GM23248 (cell line): Measurements from ENCODE around the gene TTC39B. TPM values are rescaled to one million over a fixed set of nuclear protein-coding genes. Genes with fewer than 3 reads are reported as not detected.

Experiments
- DNase-seq: peaks from one replicate; pipeline ENCODE4 v3.0.0-alpha.2; 2015
- H2AFZ ChIP-seq: fragments of 200-600 bp; sonication (generic); 2 replicates; pipeline ENCODE4 v1.6.1; 2016; ENCODE audit warnings: antibody characterized with exemption
- H3F3A ChIP-seq: fragments of 200-600 bp; sonication (generic); 2 replicates; pipeline ENCODE4 v1.6.1; 2016; ENCODE audit warnings: mild to moderate bottlenecking, antibody characterized with exemption, mixed run types; ENCODE audit not compliant: insufficient read depth
- H3K27ac ChIP-seq: fragments of 200-600 bp; sonication (generic); 2 replicates; pipeline ENCODE4 v1.5.1; 2016; ENCODE audit warnings: mild to moderate bottlenecking
- H3K27me3 ChIP-seq: fragments of 200-600 bp; sonication (generic); replicated peaks from 2 replicates; pipeline ENCODE4 v1.6.1; 2016; ENCODE audit warnings: mild to moderate bottlenecking; ENCODE audit not compliant: insufficient read depth
- H3K36me3 ChIP-seq: fragments of 200-600 bp; sonication (generic); 2 replicates; pipeline ENCODE4 v1.6.1; 2016; ENCODE audit warnings: low read depth, mild to moderate bottlenecking
- H3K4me1 ChIP-seq: fragments of 200-600 bp; sonication (generic); 2 replicates; pipeline ENCODE4 v1.6.1; 2016; ENCODE audit warnings: mild to moderate bottlenecking; ENCODE audit not compliant: insufficient read depth
- H3K4me2 ChIP-seq: fragments of 200-600 bp; sonication (generic); one replicate; pipeline ENCODE4 v1.6.1; 2016; ENCODE audit warnings: mild to moderate bottlenecking; ENCODE audit not compliant: unreplicated experiment
- H3K4me3 ChIP-seq: fragments of 200-600 bp; sonication (generic); 2 replicates; pipeline ENCODE4 v1.5.1; 2016; ENCODE audit warnings: mild to moderate bottlenecking
- H3K79me2 ChIP-seq: fragments of 200-600 bp; sonication (generic); 2 replicates; pipeline ENCODE4 v1.6.1; 2016; ENCODE audit warnings: mild to moderate bottlenecking; ENCODE audit not compliant: insufficient read depth
- H3K9ac ChIP-seq: fragments of 200-600 bp; sonication (generic); 2 replicates; pipeline ENCODE4 v1.6.1; 2016; ENCODE audit warnings: mild to moderate bottlenecking
- H3K9me2 ChIP-seq: fragments of 200-600 bp; sonication (generic); 2 replicates; pipeline ENCODE4 v1.6.1; 2016; ENCODE audit warnings: mixed run types, mild to moderate bottlenecking, moderate library complexity; ENCODE audit not compliant: insufficient read depth
- H3K9me3 ChIP-seq: fragments of 200-600 bp; sonication (generic); one replicate; pipeline ENCODE4 v1.6.1; 2017; ENCODE audit warnings: low read depth
- H4K20me1 ChIP-seq: fragments of 200-600 bp; sonication (generic); 2 replicates; pipeline ENCODE4 v1.6.0; 2016; ENCODE audit not compliant: insufficient read depth
- EZH2 ChIP-seq: fragments of 200-600 bp; sonication (generic); IDR thresholded peaks from 2 replicates; pipeline ENCODE4 v1.6.1; 2018; ENCODE audit warnings: antibody characterized with exemption, mild to moderate bottlenecking; ENCODE audit not compliant: insufficient read depth, poor library complexity, severe bottlenecking
- EZH2phosphoT487 ChIP-seq: fragments of 200-600 bp; sonication (generic); IDR thresholded peaks from 2 replicates; pipeline ENCODE4 v1.6.1; 2018; ENCODE audit warnings: antibody characterized with exemption, moderate library complexity, mild to moderate bottlenecking, low read depth; ENCODE audit not compliant: insufficient read depth
- WGBS, 2 experiments: methylation state at CpG; one replicate each; pipeline ENCODE4 v1.1.6; 2015 to 2017; ENCODE audit warnings: low lambda C conversion rate in 2 of 2, low coverage in 1 of 2; ENCODE audit errors: missing lambda C conversion rate in 2 of 2; 5-methylcytosine and 5-hydroxymethylcytosine counted together
- in situ Hi-C: fragments of 300-500 bp; cut with MboI; formaldehyde crosslinking; loops from 2 replicates; pipeline ENCODE4 v1.15.0; 2020
- polyA plus RNA-seq: library from polyadenylated mRNA; unstranded; fragments of >200 nt; fragmentation: Nextera tagmentation; extraction: Ambion mirVana; gene quantifications from 2 replicates; pipeline ENCODE4 v1.2.1, GENCODE V29; 2016
- total RNA-seq: library from RNA; depleted of rRNA; stranded (reverse); fragments of >200 nt; shearing (Covaris generic); gene quantifications from 2 replicates; pipeline ENCODE4 v1.2.3, GENCODE V29; 2014

Gene TTC39B
- total and polyA plus RNA-seq, 2 experiments from 2014 or later, result 6.3 to 10.9 TPM

DNA sequence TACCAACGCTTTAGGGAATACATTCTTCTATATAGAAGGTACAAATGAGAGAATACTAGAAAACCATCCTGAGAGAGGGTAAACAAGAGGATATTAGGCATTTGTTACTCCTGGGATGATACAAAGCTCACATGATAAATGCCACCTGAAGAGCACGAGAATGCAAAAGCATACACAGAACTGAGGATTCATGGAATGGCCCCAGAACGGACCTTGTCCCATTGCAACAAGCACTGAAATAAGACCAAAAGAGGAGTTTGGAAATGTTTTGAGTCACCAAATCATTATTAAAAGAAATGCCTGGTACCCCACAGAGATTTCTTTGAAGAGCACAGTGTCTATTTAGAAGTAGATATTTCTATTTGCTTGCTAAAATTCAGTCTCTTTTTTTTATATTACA is 173.5 kb downstream of the TTC39B start:
- Histone ChIP-seq H3K27ac (no peak overlapping the region), H3K4me3 (no peak overlapping the region), H3K36me3 (no peaks in the 10 kb centered on the region), H2AFZ (no peak overlapping the region), H3K4me1 (no peaks in the 10 kb centered on the region), H3K9me3 (no peaks in the 10 kb centered on the region), H3K79me2 (no peaks in the 10 kb centered on the region), H4K20me1 (no peaks in the 10 kb centered on the region), H3K9me2 (no peaks in the 10 kb centered on the region), H3K4me2 (no peak overlapping the region), H3K9ac (no peak overlapping the region), H3K27me3 (no peaks in the 10 kb centered on the region), H3F3A (no peaks in the 10 kb centered on the region)
- no peak for DNase-seq
- in situ Hi-C loops, result loop anchor here (25.0 kb wide), 1 partner anchor 521 kb away; no protein-coding TSS in a partner anchor
- 75 to 76% methylated on average over 3 of the region's 3 CpGs for WGBS, 2 experiments
- no peak for TF ChIP-seq EZH2
- TF ChIP-seq EZH2phosphoT487, result no peak

DNA sequence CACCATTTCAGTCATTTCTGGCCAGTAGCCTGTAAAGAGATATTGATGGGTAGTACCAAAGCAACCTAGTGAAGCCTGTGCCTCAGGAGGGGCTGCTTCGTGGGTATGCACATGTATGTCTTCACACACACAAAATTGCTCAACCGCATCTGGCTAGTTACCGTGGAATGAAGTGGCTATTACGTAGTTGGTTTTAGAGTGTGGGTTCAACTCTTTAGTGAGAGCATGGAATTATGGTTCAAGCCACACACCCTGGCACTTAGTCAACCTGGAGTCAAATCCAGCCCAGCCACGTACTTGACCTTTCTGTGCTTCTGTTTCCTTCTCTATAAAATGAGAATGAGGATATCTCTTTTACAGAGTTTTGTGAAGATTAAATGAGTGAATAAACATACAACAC is 174.9 kb downstream of the TTC39B start:
- H3K4me2 ChIP-seq, result no peak overlapping the region
- no peak overlapping the region for H3K4me3 ChIP-seq
- no peak overlapping the region for H3K27ac ChIP-seq
- in situ Hi-C loops, result loop anchor here (25.0 kb wide), 1 partner anchor 520 kb away; no protein-coding TSS in a partner anchor
- H3K9ac ChIP-seq, result no peak overlapping the region
- no peak for DNase-seq
- no peaks in the 10 kb centered on the region for H3F3A ChIP-seq
- no peaks in the 10 kb centered on the region for H3K9me2 ChIP-seq
- no peak overlapping the region for H2AFZ ChIP-seq
- TF ChIP-seq EZH2phosphoT487 (no peak), EZH2 (no peak)
- H3K9me3 ChIP-seq, result no peaks in the 10 kb centered on the region
- H3K27me3 ChIP-seq, result peaks cover 6% of the 10 kb centered on the region
- H3K4me1 ChIP-seq, result no peaks in the 10 kb centered on the region
- WGBS, 2 experiments, result 72 to 75% methylated on average over 5 of the region's 5 CpGs
- no peaks in the 10 kb centered on the region for H3K36me3 ChIP-seq
- H4K20me1 ChIP-seq, result no peaks in the 10 kb centered on the region
- no peaks in the 10 kb centered on the region for H3K79me2 ChIP-seq

DNA sequence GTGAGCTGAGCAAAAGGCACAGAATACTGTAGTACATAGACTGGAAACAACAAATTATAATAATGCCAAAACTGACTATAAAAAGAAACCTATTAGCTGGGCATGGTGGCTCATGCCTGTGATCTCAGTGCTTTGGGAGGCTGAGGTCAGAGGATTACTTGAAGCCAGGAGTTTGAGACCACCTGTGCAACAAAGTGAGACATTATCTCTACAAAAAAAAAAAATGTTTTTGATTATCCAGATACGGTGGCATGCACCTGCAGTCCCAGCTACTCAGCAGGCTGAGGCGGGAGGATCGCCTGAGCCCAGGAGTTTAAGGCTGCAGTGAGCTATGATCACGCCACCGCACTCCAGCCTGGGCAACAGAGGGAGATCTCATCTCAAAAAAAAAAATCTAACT is 175.9 kb downstream of the TTC39B start:
- H3F3A ChIP-seq, result no peaks in the 10 kb centered on the region
- H3K79me2 ChIP-seq, result no peaks in the 10 kb centered on the region
- H3K9me3 ChIP-seq, result no peaks in the 10 kb centered on the region
- in situ Hi-C loops, result loop anchor here (25.0 kb wide), 1 partner anchor 519 kb away; no protein-coding TSS in a partner anchor
- 56 to 57% methylated on average over 5 of the region's 5 CpGs for WGBS, 2 experiments
- TF ChIP-seq EZH2phosphoT487 (no peak), EZH2 (no peak)
- H4K20me1 ChIP-seq, result no peaks in the 10 kb centered on the region
- H3K27me3 ChIP-seq, result peaks cover 6% of the 10 kb centered on the region
- no peak overlapping the region for H3K9ac ChIP-seq
- no peak overlapping the region for H3K27ac ChIP-seq
- H3K4me2 ChIP-seq, result no peak overlapping the region
- H2AFZ ChIP-seq, result no peak overlapping the region
- DNase-seq, result no peak
- H3K36me3 ChIP-seq, result no peaks in the 10 kb centered on the region
- no peaks in the 10 kb centered on the region for H3K9me2 ChIP-seq
- no peak overlapping the region for H3K4me3 ChIP-seq
- H3K4me1 ChIP-seq, result no peaks in the 10 kb centered on the region

DNA sequence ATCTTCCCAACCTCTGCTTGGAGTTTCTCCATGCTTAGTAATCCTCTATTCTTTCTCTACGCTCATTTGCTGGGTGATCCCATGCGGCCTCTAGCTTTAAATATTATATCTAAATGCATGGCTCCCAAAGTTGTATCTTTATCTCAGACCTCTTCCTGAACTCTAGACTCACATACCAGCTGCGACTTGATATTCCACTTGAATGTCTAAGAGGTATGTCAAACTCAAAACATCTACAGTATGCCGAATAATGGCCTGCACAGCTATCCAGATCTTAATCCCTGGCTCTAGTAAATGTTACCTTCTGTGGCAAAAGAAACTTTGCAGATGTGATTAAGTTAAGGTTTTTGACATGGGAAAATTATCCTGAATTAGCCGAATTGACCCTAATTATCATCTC is 179.2 kb downstream of the TTC39B start:
- Histone ChIP-seq H3K27me3 (peaks cover 6% of the 10 kb centered on the region), H3K9me3 (no peaks in the 10 kb centered on the region), H2AFZ (no peak overlapping the region), H3K4me2 (no peak overlapping the region), H3K36me3 (no peaks in the 10 kb centered on the region), H3K79me2 (no peaks in the 10 kb centered on the region), H3F3A (no peaks in the 10 kb centered on the region), H3K27ac (no peak overlapping the region), H3K9me2 (no peaks in the 10 kb centered on the region), H4K20me1 (no peaks in the 10 kb centered on the region), H3K4me1 (no peaks in the 10 kb centered on the region), H3K9ac (no peak overlapping the region), H3K4me3 (no peak overlapping the region)
- in situ Hi-C loops, result loop anchor here (25.0 kb wide), 1 partner anchor 516 kb away; no protein-coding TSS in a partner anchor
- 78 to 84% methylated on average over 5 of the region's 5 CpGs for WGBS, 2 experiments
- TF ChIP-seq EZH2, result no peak
- no peak for TF ChIP-seq EZH2phosphoT487
- DNase-seq, result no peak

DNA sequence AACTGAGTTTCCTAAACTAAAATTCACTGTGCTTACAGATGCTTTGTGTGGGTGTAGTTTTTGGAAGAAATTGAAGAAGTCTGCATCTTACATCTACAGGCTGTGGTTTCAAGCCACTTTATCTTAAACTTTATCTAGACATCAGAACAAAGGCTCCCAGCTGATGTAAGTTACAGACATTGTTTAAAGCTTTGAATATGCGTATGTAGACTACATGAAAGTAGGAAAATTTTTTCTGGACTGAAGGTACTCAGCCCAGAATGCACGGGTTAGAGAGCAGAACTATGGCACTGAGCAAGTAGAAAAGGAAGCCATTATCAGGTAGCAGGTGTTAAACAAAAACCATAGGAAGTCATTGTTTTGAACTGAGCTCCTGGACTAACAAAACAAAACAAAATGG is 185.4 kb downstream of the TTC39B start:
- no peak overlapping the region for H3K4me3 ChIP-seq
- 55 to 66% methylated on average over 2 of the region's 2 CpGs for WGBS, 2 experiments
- no peak overlapping the region for H3K27ac ChIP-seq
- TF ChIP-seq EZH2, result no peak
- TF ChIP-seq EZH2phosphoT487, result no peak
- no peaks in the 10 kb centered on the region for H3K4me1 ChIP-seq
- no peaks in the 10 kb centered on the region for H4K20me1 ChIP-seq
- H3K4me2 ChIP-seq, result no peak overlapping the region
- no peaks in the 10 kb centered on the region for H3K79me2 ChIP-seq
- no peaks in the 10 kb centered on the region for H3K36me3 ChIP-seq
- no peaks in the 10 kb centered on the region for H3F3A ChIP-seq
- H3K27me3 ChIP-seq, result peaks cover 22% of the 10 kb centered on the region
- no peak for DNase-seq
- no peaks in the 10 kb centered on the region for H3K9me3 ChIP-seq
- in situ Hi-C loops, result no loop called here
- no peak overlapping the region for H3K9ac ChIP-seq
- no peaks in the 10 kb centered on the region for H3K9me2 ChIP-seq
- H2AFZ ChIP-seq, result no peak overlapping the region
